NCI-H524 (cell line): ENCODE data around the gene RFTN2.
"Not testable (repeated sequence)": the region's sequence is repeated elsewhere in the genome, so short reads cannot be mapped to it uniquely, and the experiment has no call there.

ENCODE experiments used
- DNase-seq, 2 experiments: peaks; one replicate each; lab custom pipeline; 2025; lab: John Stamatoyannopoulos, UW

The RFTN2 gene

GRCh38 chr2:197674591-197674990 is 796 bp downstream of the RFTN2 start:
- no peak for DNase-seq

GRCh38 chr2:197674060-197674459 is 1.3 kb downstream of the RFTN2 start:
- no peak for DNase-seq

- no peak for DNase-seq
Measured at GRCh38 chr2:197673606-197674005, 1.8 kb downstream of the RFTN2 start.

DNA sequence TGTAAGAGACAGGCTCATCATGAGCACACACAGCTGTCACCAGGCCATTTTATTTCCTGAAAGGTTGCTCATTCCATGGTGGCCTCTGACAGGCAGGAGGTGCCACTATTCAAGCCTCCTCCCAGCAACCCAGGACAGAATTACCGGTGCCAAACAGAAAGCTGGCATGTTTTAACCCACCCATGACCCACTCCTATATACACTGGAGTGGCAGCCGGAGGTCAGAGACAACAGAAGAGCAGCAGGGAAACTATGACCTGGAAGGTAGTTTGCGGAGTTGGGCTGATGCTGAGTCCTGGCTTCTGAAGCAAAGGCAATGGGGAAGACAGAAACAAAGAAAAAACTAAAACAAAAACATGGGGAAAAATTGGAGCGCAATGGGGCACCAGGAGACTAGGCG is 2.3 kb downstream of the RFTN2 start:
- DNase-seq, result no peak

DNA sequence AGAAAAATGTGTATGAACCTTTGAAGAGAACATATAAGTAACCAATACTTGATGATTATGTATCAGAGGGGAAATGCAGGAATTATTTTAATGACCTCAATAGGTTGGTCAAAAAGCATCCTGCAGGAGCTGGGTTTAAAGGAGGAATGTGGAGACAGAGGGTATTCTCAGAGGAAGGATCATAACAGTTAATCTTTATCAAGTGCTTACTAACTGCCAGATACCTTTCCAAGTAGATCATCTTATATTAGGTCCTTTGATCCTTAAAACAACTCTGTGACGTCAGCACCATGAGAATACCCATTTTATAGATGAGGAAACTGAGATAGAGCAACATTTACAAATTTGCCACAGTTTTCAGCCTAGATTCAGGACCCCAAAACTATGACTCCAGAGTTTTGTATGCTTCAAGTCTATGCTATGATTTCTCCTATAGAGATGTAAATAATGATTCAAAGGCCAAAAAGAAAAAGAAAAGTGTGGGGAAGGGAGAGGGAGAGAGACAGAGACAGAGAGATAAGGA is 3.0 kb downstream of the RFTN2 start:
- DNase-seq, result no peak

DNA sequence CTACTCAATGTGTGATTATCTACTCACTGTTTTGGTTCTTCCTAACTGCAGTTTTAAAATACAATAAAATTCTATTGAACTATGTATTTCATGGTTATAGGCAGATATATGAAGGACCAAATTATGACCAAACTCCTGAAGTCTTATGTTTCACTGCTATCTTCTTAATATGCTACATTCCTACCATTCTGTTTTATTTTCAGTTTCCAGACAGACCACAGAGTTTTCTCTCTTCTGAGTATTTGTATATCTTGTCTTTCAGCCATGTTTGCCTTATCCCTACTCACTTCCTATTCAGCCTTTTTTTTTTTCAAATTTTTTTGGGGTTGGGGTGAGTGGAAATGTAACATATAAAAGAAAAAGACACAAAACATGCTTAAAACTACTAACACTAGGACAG is 6.3 kb downstream of the RFTN2 start:
- DNase-seq, result no peak

DNA sequence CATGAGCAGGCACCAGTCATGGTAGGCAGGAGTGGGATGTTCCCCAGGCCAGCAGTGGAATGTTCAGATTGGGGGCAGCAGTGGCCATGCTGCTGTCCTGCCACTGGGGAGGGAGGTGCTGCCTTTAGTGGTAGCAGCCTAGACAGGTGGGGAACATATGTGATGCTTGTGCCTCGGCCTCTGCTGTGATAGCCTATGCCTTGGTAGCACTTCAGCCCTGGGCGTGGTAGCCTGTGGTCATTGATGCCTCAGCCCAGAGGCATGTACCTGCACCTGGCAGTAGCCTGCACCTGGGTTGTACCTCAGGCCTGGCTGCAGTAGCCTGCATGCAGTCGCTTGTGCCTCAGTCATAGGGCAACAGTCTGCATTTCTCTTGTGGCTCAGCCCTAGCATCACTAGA is 7.1 kb downstream of the RFTN2 start:
- no peak for DNase-seq

DNA sequence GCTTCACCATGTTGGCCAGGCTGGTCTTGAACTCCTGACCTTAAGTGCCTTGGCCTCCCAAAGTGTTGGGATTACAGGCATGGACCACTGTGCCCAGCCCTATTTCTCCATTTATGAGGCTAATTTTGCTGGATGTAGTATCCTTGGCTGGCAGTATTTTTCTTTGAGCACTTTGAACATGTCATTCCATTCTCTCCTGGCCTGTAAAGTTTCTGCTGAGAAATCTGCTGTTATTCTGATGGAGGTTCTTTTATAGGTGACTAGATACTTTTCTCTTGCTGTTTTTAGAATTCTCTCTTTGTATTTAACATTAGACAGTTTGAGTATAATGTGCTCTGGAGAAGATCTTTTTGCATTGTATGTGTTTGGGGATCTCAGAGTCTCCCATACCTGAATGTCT is 9.1 kb downstream of the RFTN2 start:
- DNase-seq, result no peak

- DNase-seq, result no peak
Measured at GRCh38 chr2:197661626-197662025, 13.8 kb downstream of the RFTN2 start.

DNA sequence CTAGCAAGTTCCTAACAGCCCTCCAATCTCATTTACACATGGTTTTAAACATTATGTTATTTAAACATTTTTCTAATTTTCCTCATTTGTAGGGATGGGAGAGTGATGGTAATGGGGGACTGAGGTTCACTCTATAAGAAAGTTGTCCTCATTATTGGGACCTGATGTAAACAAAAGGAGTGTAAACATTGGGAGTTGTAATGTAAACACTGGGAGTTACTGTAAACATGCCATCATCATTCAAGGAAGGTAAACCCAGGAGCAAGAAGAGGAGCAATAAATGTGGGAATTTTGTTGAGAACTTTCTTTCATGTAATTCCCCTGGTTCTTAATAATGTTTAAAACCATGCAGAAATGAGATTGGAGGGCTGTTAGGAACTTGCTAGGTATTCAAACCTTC is 17.8 kb downstream of the RFTN2 start:
- DNase-seq, result no peak

DNA sequence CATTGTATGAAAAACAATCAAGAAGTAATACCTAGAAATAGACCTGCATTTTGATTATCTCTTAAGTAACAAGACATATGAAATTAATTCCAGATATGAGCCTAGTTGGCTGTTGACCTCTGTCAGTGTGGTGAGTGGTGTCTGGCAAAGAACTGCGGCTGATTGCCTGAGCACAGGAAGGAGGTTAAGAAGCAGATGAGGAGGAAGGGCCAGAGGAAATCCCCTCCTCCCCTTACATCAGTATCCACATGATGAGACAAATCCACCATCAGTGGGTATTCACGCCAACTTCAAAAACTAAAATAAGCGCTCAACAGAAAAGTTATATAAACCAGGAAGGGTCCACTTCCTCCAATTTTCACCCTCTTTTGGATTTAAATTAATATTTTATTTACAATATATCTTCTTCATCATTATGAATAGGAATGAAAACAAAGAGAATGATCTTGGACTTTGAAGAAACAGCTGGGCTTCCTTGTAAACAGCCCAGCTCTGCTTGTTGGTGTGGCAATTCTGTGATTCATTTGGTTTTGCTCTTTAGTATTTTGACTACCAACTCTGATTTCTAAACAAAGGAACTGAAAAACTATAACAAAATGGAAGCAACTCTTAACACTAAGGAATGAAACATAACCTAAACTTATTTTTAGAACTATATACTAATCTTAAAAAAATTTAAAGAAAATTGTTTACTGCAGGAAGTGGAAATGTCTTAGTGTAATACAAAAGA is 27.3 kb downstream of the RFTN2 start:
- no peak for DNase-seq

- DNase-seq, result no peak
Measured at GRCh38 chr2:197641666-197642065, 33.7 kb downstream of the RFTN2 start.

- DNase-seq, result not testable (repeated sequence)
Measured at GRCh38 chr2:197640571-197641122, 34.7 kb downstream of the RFTN2 start.

DNA sequence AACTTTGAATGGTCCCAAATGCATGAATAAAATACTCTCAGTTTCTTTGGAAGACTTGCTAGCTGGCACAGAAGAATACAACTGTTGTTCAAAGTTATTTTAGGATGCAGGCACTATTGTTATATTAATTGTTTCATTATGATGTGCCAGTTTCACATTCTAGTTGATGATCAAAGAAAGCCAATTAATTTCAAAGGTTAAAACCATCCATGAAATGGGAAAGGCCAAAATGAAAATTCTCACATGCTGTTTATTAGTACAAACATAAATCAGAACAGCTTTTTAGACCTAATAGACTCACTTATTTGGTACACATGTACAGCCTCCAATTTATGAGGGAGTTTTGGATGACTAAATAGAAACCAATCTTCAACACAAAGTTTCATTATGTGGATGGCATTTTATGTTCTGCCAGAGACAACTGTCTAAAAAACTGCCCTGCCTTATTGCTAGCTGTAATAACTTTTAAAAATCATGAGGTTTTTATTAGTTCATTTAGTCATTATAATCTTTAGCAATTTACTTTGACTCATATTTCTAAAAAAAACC is 42.2 kb downstream of the RFTN2 start:
- no peak for DNase-seq

- DNase-seq, result no peak
Measured at GRCh38 chr2:197628043-197628500, 47.3 kb downstream of the RFTN2 start.

GRCh38 chr2:197626965-197627625 is 48.3 kb downstream of the RFTN2 start:
- DNase-seq, result no peak

DNA sequence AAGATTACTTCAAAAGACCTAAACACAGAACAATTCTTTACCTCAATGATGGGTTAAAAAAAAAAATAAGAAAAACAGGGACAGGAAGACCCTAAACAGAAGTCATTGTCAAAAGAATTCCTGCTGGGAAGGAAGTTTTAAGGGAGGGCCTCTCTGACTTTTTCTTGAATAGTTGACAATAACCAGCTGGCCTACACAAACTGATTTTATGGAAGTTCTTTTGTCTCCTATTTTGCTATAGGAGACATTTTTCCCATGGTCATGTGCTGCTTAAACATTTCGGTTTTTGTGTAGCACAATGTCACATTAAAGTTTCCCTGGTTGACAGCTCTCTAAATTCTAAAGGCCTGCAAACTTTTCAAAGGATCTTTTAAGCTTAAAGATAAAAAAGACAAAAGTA is 55.3 kb downstream of the RFTN2 start:
- DNase-seq, result no peak

GRCh38 chr2:197615016-197615652 is 60.3 kb downstream of the RFTN2 start:
- DNase-seq, result no peak

DNA sequence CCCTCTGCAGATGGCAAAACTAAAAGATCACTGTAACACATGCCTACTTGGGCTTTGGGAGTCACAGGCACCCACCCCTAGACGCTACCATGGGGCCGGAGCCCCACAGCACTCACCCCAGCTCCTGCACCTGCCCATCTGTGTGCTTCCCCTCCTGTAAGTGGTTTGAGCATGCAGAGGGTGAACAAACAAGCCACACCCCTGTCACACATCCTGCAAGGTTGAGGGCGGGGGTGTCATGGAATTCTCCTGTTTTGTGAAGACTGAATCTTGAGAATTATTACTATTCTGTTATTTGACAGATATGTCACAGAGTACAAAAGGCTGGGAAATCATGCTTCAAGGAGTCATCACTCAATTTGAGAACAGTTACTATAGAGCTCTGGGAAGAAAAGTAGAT is 60.9 kb downstream of the RFTN2 start:
- DNase-seq, result no peak

DNA sequence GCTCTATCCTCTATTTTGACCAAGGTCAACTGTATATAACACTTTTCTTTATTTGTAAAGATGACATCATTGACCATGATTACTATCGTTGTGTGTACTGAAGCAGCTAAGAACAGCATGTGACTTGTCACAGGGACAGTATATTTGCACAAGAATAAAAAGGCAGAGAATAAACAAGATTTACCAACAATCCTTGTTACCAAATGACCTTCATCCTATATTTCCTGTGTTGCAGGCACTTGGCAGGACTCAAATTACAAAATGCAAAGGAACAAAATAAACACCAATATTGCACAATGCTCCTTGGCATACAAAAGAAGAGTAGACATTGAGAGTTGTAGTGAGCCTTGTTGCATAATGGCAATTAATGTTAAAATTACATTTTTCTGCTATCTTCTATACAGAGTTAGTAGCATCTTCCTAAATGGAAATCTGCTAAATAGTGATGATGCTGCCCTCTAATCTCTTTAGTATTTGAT is 61.8 kb downstream of the RFTN2 start:
- DNase-seq, result no peak

DNA sequence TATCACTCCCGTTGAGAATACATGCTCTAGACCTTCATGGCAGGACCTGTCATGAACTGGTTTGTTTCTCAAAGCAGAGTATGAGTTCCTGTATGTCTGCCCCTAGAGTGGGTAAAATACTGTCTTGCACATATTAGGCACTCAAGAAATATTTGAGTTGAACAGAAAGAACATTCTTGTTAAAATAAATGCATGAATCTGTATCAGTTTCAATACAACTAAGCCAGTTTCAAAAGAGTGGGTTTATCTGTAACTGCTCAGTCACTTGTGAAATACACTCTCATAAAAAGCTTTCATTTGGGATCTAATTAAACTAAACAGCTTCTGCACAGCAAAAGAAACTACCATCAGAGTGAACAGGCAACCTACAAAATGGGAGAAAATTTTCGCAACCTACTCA is 69.2 kb downstream of the RFTN2 start:
- no peak for DNase-seq
